Activated T-cell treated with anti-CD3 and anti-CD28 coated beads for 4 hours (primary cell): Measurements from ENCODE around the gene HNRNPU.
A peak's percentile ranks its signal among the peaks of the same experiment; 100 is the strongest.

Source experiments
- DNase-seq: peaks from one replicate; pipeline ENCODE4 v3.0.0-alpha.2; 2020

HNRNPU gene

DNA sequence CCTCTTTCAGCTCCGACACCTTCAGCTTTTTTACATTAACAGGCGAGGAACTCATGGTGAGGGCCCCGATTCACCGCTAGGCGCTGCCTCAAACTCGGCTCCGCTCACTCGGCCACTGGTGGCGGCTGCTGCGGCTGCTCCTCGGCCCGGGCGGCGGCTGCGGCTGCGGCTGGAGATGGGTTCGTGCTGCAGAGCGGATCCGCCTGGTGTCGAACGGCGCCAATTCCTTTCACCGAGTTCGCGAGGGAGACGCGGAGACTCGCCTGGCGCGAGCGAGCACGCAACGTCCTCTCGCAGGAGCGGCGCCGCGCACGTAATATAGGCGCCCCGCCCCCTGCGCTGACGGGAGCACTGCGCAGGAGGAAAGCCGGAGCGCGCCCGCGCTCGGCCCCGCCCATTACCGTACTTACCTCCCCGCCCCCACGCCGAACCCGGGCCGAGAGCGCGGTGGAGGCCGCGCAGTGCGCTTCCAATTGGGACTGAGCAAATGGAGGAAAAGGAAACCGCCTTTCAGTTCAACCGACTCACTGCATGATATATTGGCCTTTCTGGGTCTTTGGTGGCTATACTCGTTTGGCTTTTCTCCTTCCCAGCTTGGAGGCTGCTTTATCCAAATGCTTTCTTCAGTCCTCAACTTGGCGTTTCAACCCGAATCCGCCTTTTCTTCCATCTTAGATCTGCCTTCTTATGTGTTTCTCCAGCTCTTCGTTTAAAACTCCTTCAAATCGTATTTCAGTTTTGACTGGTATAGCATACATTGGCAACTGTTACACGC is at the start of gene HNRNPU:
Gene HNRNPU (minus strand): TSS at position 291 of the 775 bp plus-strand sequence. CDS start 236 bp downstream, at position 55.
- DNase-seq, result peak; percentile 93

DNA sequence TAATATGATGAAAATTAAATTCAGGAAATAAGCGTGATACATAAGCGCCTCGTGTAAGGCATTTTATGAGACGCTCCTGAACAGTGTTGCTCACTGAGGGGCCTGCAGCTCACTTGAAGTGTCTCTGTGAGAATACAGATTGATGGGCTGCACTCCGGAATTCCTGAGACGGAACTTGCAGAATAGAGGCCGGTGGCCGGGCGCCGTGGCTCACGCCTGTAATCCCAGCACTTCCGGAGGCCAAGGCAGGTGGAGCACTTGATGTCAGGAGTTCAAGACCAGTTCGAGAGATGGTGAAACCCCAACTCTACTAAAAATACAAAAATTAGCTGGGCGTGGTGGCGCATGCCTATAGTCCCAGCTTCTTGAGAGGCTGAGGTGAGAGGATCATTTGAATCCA is 49.5 kb upstream of the HNRNPU start:
- DNase-seq, result no peak

DNA sequence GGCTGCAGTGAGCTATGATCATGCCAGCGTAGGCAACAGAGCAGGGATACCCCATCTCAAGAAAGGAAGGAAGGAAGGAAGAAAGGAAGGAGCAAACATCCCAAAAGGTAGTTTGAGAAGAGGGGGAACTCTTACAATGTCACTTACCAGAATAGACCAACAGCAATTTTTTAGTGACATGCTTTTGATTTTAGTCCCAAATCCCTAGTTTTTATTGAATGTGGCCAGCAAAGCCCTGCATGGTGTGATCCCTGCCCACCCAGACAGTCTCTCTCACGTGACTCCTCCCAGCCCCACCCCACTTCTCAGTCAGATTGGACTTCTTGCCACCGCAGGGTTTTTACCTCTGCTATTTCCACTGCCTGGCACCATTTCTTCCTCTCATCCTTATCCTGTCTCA is 39.8 kb upstream of the HNRNPU start:
- DNase-seq, result no peak

DNA sequence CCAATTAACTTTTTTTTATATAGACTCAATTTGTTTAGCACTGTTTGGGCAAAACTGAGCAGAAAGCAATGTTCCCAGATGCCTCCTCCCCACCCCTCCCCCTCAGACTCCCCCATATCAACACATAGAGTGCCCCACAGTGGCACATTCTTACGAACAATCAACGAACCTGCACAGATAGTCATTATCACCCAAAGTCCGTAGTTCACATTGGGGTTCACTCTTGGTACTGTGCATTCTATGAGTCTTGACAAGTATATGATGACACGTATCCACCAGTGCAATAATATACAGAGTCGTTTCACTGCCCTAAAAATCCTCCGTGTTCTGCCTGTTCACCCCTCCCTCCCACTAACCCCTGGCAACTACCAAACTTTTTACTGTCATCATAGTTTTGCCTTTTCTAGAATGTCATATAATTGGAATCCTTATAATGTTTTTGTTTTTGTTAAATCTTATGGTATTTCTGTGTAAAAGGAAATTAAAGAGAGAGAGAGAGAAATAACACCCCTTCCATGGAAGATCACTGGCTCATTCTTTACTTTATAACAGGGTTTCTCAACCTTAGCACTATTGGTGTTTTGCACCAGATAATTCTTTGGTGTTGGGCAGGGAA is 37.2 kb upstream of the HNRNPU start:
- DNase-seq, result no peak

- DNase-seq, result no peak
Observed at GRCh38 chr1:244897476-244898254, 33.3 kb upstream of the HNRNPU start.

GRCh38 chr1:244896550-244896949 is 32.2 kb upstream of the HNRNPU start:
- DNase-seq, result no peak

GRCh38 chr1:244893836-244894235 is 29.5 kb upstream of the HNRNPU start:
- no peak for DNase-seq

DNA sequence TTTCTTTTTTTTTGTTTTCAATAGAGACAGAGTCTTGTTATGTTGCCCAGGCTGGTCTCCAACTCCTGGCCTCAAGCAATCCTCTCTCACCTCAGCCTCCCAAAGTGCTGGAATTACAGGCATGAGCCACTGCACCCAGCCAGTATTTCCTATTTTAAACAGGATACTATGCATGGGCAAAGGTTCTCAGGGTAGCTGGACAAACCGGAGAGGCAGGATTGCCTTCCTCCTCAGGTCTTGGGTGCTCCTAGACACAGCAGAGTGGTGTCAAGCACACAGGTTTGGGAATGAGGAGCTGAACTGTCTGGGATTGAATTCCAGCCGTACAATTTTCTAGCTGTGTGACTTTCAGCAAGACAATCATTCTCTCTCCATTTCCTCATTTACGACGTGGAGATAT is 22.9 kb upstream of the HNRNPU start:
- no peak for DNase-seq

GRCh38 chr1:244881552-244882280 is 17.4 kb upstream of the HNRNPU start:
- DNase-seq, result no peak

GRCh38 chr1:244878681-244879080 is 14.3 kb upstream of the HNRNPU start:
- no peak for DNase-seq

DNA sequence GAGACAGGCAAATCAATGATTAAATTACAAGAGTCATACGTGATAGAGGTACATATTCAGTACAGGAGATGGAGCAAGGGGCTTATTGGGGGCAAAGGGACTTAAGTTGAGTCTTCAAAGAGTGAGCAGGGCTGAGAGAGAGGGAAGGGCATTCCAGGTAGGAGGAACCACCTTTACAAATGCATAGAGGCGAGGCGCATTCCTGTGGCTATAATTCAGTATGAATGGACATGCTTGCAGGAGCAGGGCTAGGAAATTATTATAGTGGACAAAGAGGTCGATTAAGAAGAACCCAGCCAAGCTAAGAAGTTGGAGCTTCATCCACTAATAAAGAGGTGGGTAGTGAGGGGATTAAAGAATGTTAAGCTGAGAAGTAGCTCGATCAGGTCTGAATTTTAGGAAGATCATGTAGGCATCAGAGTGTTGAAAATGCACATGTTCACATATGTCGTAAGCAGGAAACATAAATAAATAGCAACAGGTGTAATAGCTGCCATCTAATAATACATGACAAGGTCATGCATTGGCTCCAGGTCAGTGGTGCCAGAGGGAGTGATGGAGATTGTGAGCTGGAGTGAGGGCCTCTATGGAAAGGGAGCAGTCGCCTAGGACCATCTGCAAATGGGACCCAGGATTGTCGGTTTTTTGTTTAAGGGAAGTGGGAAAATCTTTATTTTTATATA is 12.0 kb upstream of the HNRNPU start:
- no peak for DNase-seq

GRCh38 chr1:244874974-244875579 is 10.7 kb upstream of the HNRNPU start:
- DNase-seq, result no peak

DNA sequence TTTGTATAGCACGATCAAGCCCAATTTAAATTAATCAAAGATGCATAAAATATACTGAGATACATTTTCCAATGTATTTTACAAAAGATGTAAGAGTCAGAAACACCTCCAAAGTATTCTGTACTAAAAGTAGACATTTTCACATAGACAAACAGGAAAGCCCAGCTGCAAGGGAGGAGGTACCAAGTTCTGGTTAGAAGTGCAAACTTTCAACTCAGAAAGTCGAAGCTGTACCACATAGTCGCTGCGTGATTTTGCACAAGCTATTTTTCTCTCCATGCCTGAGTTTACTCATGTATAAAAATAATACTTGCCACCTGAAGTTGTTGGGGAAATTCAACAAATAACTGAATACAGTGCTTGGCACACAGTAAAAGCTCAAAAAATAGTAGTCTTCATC is 5.6 kb upstream of the HNRNPU start:
- DNase-seq, result no peak

DNA sequence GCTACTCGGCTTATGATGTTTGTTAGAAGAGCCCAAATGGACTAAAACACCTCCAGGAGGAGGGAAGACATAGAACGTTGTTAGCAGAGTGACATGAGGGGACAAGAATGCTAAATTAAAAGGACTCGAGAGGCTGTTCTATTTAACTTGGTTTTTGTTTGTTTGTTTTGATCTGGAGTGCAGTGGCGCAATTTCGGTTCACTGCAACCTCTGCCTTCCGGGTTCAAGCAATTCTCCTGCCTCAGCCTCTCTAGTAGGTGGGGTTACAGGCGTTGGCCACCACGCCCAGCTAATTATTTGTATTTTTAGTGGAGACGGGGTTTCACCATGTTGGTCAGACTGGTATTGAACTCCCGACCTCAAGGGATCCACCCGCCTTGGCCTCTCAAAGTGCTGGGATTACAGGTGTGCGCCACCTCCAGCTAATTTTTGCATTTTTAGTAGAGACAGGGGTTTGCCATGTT is 5.1 kb upstream of the HNRNPU start:
- DNase-seq, result no peak

DNA sequence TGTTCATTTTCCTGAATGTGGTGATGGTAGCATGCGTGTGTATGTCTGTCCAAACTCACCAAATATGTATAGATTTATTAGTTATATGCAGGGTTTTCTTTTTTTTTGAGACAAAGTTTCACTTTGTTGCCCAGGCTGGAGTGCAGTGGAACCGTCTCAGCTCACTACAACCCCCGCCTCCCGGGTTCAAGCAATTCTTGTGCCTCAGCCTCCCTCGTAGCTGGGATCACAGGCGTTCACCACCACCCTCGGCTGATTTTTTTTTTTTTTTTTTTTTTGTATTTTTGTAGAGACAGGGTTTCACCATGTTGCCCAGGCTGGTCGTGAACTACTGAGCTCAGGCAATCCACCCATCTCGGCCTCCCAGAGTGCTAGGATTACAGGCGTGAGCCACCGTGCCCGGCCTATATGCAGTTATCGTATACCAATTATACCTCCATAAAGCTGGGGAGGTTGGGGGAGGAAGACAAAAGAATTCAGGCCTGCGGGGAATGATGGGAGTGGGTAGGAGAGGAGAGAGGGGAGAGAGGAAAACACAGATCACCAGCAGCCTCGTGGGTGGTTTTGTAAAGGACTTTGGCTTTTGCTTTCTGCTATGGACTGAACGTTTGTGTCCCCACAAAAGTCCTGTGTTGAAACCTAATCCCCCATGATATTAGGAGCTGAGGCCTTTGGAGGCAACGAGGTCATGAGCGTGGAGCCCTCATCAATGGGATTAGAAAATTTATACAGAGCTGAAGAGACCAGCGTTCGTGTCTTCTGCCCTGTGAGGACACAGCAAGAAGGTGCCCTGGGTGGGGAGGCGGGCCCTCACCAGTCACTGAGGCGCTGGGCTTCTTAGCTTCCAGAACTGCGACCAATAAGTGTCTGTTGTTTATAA is 4.4 kb upstream of the HNRNPU start:
- DNase-seq, result no peak

DNA sequence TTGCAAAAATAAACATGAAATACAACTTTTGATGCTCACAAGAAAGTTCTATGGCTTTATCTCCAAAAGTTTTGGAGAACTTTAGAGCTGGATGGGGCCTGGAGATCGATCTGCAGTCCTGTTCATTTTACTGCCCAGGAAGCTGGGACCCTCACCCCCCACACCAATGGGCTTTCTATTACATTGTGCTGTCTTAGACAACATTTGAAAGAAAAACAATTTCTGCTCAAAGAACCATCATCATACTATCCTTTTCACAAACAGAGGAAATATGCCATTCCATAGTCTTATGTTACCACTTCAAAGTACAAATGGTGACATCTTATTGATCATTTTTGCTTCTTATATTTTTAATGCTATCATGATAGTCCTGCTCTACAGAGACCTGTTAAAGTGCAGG is 2.0 kb upstream of the HNRNPU start:
- DNase-seq, result no peak

DNA sequence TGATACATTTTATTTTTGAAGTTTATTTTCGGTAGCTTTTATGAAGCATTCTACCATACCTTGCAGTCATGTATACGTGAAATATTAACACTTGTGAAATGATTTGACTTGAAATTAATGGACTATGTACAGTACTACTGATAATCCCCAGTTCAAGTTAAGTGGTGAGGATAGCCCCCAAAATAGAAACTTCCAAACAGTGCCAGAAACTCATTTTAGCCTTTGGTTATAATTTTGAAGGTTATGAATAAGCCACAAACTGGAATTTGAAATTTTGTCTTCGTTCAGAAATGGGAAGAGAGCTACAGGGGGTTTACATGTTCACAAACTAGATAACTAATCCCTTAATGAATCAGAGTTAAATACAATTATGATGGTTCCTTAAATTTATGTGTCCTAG is 1.5 kb upstream of the HNRNPU start:
- DNase-seq, result no peak

DNA sequence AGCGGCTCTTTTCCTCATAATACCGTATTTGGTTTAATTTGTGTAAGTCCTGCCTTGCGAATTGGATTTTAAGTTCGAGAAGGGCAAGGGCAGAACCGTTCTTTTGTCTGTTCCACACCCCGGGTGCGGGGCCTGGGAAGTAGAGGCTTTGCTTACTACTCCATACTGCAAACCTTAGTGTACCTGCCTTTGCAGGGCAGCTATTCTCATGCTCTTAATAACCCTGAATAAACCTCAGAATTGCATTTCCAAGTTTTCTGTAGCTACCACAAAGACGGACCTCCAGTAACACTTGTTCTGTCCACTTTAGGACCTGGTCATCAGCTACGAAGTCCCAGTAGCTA is 657 bp upstream of the HNRNPU start:
- peak; percentile 12 for DNase-seq

DNA sequence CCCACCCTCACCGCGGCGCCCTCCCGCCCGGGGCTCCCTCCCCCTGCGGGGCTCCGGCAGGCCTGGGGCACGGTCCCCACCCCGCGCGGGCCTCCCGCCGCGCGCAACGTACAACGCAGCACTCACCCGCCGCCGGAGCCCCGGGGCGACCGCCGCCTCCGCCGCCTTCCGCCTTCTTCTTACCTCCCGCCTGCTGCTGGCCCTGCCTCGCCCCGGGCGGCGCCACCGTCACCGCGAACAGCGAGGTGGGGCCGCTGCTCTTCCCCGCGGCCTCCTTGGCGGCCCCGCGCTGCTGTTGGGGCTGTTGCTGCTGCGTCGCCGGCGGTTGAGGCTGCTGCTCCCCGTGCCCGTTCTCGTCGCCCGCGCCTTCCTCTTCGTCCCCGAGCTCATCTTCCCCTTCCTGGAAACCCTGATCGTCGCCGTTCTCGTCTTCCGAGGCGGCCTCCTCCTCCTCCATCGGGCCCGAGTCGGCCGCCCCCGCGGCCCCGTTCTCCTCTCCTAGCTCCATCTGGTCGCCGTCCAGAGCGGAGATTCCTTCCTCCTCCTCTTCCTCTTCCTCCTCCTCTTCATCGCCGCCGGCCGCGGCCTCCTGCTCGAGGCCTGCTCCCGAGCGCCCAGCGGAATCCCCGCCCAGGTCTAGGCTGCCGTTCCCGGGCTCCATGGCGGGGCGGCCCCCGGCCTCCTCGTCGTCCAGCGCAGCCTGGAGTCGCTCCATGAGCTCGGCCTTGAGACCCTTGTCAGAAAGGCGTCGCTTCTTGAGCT is 671 bp downstream of the HNRNPU start:
- DNase-seq, result peak; percentile 29
